Uterus (tissue), 4 donors: Measurements from ENCODE around the gene TMEM178B. TPM values are rescaled to one million over a fixed set of nuclear protein-coding genes. Genes with fewer than 3 reads are reported as not detected.
A peak's percentile ranks its signal among the peaks of the same experiment; 100 is the strongest.

ENCODE experiments used
- DNase-seq, 2 donors: peaks; one replicate each; pipeline ENCODE4 v3.0.0-alpha.2; 2019 to 2020
- H3K27ac ChIP-seq, 2 donors: fragments of 200-600 bp; sonication (generic); 1 replicate in 1 of 2; 2 replicates in 1 of 2; pipeline ENCODE4 v1.5.1; 2016 to 2018
- H3K27me3 ChIP-seq, 2 donors: fragments of 200-600 bp; sonication (generic); one replicate each; pipeline ENCODE4 v1.5.1; 2018 to 2019; ENCODE audit warnings: control low read depth in 1 of 2
- H3K36me3 ChIP-seq, 2 donors: fragments of 200-600 bp; sonication (generic); one replicate each; pipeline ENCODE4 v1.5.1; 2019; ENCODE audit warnings: control low read depth in 1 of 2
- H3K4me1 ChIP-seq, 2 donors: fragments of 200-600 bp; sonication (generic); one replicate each; pipeline ENCODE4 v1.5.1; 2018 to 2019; ENCODE audit warnings: control low read depth in 1 of 2
- H3K4me3 ChIP-seq, 2 donors: fragments of 200-600 bp; sonication (generic); 1 replicate in 1 of 2; 2 replicates in 1 of 2; pipeline ENCODE4 v1.5.1; 2018 to 2019; ENCODE audit warnings: mild to moderate bottlenecking in 1 of 2
- H3K9me3 ChIP-seq, 2 donors: fragments of 200-600 bp; sonication (generic); one replicate each; pipeline ENCODE4 v1.5.1; 2019; ENCODE audit warnings: control low read depth in 1 of 2
- CTCF ChIP-seq, 4 experiments: fragments of 200-600 bp in 2 of 4; fragments of 450-650 bp in 2 of 4; sonication (generic) in 2 of 4; IDR thresholded peaks; one replicate each; pipeline ENCODE4 v1.5.1; 2016 to 2019; ENCODE audit warnings: antibody characterized with exemption in 4 of 4, mild to moderate bottlenecking in 2 of 4, moderate library complexity in 1 of 4
- POLR2A ChIP-seq, 2 donors: fragments of 450-650 bp; IDR thresholded peaks; one replicate each; pipeline ENCODE4 v1.6.1; 2016; ENCODE audit warnings: antibody characterized with exemption in 2 of 2, mild to moderate bottlenecking in 1 of 2, moderate library complexity in 1 of 2
- intact Hi-C: fragments of 100-400 bp; cut with DNase I; formaldehyde crosslinking; loops from one replicate; pipeline ENCODE4 v1.15.1; 2023; ENCODE audit warnings: low total_unique reads
- total RNA-seq, 4 donors: library from RNA; depleted of rRNA in 3 of 4; stranded (reverse); fragments of >200 nt in 3 of 4; gene quantifications; one replicate each; pipeline versions ENCODE4 v1.1.0 to v1.2.4, GENCODE V29; 2014 to 2023
- donor health status: DM: yes; HTN: yes; CAD: no.

Gene TMEM178B
- total RNA-seq, 4 donors from 2014 or later, result 0.76 to 3.0 TPM; not detected in 2

DNA sequence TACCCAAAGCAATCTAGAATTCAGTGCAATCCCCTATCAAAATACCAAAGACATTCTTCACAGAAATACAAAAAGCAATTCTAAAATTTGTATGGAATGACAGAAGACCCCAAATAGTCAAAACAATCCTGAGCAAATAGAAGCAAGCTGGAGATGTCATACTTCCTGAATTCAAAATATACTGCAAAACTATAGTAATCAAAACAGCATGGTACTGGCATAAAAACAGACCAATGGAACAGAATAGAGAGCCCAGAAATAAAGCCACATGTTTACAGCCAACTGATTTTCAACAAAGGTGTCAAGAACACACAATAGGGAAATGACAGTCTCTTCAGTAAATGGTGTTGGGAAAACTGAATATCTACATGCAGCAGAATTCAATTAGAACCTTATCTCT is 353.3 kb downstream of the TMEM178B start:
- no peak overlapping the region for H3K27ac ChIP-seq
- TF ChIP-seq POLR2A (IDR thresholded peaks at IDR 0.05) (no peak), CTCF (IDR thresholded peaks at IDR 0.05) (no peak)
- H3K9me3 ChIP-seq, result no peaks in the 10 kb centered on the region
- DNase-seq, result no peak
- H3K4me1 ChIP-seq, result no peaks in the 10 kb centered on the region
- intact Hi-C loops, result no loop called here
- H3K36me3 ChIP-seq, result no peaks in the 10 kb centered on the region
- no peak overlapping the region for H3K4me3 ChIP-seq
- no peaks in the 10 kb centered on the region for H3K27me3 ChIP-seq

DNA sequence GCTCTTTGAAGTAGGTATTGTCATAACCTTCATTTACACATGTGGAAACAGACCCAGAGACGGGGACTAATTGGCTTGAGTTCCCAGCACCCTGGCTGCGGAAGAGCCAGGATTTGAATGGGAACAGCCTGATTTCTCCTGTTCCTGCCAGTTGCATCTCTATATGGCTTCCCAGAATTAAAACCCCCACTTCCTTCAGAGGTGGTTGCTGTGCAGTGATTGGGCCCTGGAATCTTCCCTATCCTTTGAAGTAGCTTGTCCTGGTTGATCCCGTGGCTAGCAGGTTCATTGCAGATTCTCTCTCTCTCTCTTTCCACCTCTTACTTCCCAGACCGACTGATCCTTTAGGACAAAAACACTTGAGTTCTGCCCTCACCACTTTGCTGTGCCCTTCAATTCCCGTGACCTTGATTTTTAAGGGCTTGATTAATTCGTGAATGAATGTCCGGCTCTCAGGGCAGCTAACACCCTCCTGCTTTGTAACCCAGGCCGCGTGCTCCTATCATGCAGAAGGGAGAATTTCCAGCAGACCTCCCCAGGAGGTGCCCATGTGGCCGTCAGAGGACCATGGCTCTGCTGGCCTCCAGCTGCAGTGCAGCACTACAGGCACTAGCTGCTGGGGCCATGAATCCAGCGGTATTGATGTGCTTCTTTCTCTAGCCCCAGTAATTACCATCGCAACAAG is 356.7 kb downstream of the TMEM178B start:
- H3K27ac ChIP-seq, result no peak overlapping the region
- no peak overlapping the region for H3K4me3 ChIP-seq
- DNase-seq, result no peak
- no peaks in the 10 kb centered on the region for H3K4me1 ChIP-seq
- TF ChIP-seq POLR2A (IDR thresholded peaks at IDR 0.05) (no peak), CTCF (IDR thresholded peaks at IDR 0.05) (no peak)
- intact Hi-C loops, result no loop called here
- H3K36me3 ChIP-seq, result no peaks in the 10 kb centered on the region
- H3K9me3 ChIP-seq, result no peaks in the 10 kb centered on the region
- no peaks in the 10 kb centered on the region for H3K27me3 ChIP-seq

DNA sequence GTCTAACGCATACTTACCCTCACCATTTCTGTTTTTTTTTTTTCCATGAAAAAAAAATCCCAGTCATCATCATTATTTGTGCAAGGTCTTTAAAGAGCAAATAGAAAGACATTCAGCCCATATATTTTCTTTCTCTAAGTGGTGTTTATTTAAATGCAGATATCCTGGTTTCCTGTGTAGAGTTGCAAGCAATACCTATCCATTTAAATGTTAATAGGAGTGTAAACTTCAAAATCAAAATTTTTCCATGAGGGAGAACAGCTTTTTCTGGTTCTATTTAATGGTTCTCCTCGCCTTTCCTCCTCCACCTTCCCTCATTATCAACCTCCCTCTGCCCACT is 357.2 kb downstream of the TMEM178B start:
- Histone ChIP-seq H3K4me1 (no peaks in the 10 kb centered on the region), H3K36me3 (no peaks in the 10 kb centered on the region), H3K4me3 (no peak overlapping the region), H3K27me3 (no peaks in the 10 kb centered on the region), H3K9me3 (no peaks in the 10 kb centered on the region), H3K27ac (no peak overlapping the region)
- TF ChIP-seq CTCF (IDR thresholded peaks at IDR 0.05), result no peak
- no peak for TF ChIP-seq POLR2A (IDR thresholded peaks at IDR 0.05)
- intact Hi-C loops, result no loop called here
- no peak for DNase-seq

DNA sequence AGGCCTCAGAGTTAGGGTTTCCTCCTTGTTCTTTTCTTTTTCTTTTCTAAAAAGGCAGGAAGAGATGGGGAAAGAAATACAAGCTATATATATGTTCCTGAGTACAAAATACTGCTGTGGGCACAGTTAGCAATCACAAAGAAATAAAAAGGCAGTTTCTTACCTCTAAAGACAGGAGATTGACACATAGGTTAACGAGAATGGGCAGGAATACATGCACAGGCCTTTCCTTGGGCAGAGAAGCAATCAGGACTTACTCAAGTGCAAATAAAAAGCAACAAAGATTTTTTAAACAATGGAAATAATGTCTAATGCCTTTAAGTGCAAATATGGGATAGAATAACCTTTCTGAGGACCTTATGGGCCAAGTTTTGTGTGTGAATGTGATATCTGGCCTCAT is 357.8 kb downstream of the TMEM178B start:
- intact Hi-C loops, result no loop called here

DNA sequence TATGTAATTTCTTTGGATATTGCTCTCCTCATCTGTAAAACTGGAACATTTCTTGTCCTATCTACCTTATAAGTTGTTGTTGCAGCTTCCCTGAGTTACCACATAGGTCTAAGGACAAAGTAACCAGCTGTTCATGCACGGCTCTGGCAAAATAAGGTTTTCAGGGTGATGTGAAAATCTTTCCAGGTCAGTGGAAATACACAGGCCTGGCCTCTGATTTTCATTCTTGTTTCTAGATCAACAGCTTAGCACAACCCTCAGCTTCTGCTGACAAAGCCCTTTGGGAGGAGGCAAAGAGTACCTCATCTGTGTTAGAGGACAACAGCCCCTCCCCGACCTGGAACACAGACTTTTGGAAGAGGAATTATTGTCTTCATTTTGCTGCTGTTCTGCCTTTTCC is 359.8 kb downstream of the TMEM178B start:
- peak overlapping the region in 1 of 2 donors; percentile 7 for H3K27ac ChIP-seq
- no peak for DNase-seq

More for the DNA sequence above, 357.8 kb downstream of the TMEM178B start:
- no peak for DNase-seq
- Histone ChIP-seq H3K27me3 (no peaks in the 10 kb centered on the region), H3K27ac (no peak overlapping the region), H3K4me3 (no peak overlapping the region), H3K36me3 (no peaks in the 10 kb centered on the region), H3K4me1 (no peaks in the 10 kb centered on the region), H3K9me3 (no peaks in the 10 kb centered on the region)
- TF ChIP-seq CTCF (IDR thresholded peaks at IDR 0.05) (no peak), POLR2A (IDR thresholded peaks at IDR 0.05) (no peak)

More for the DNA sequence above, 359.8 kb downstream of the TMEM178B start:
- no peaks in the 10 kb centered on the region for H3K9me3 ChIP-seq
- H3K27me3 ChIP-seq, result no peaks in the 10 kb centered on the region
- intact Hi-C loops, result no loop called here
- TF ChIP-seq CTCF (IDR thresholded peaks at IDR 0.05), result no peak
- TF ChIP-seq POLR2A (IDR thresholded peaks at IDR 0.05), result no peak
- H3K4me1 ChIP-seq, result no peaks in the 10 kb centered on the region
- no peak overlapping the region for H3K4me3 ChIP-seq
- H3K36me3 ChIP-seq, result no peaks in the 10 kb centered on the region
